Brain pericyte (primary cell): ENCODE results near the gene KCNQ2.
"Not testable (repeated sequence)": the region's sequence is repeated elsewhere in the genome, so short reads cannot be mapped to it uniquely, and the experiment has no call there.

Experiments
- DNase-seq: peaks from one replicate; pipeline ENCODE4 v3.0.0-alpha.2; 2012; ENCODE audit warnings: low read depth, low spot score

Gene KCNQ2

GRCh38 chr20:63490416-63490815 is 18.0 kb upstream of the KCNQ2 start:
- no peak for DNase-seq

- DNase-seq, result no peak
Measured at GRCh38 chr20:63488315-63489251, 16.1 kb upstream of the KCNQ2 start.

DNA sequence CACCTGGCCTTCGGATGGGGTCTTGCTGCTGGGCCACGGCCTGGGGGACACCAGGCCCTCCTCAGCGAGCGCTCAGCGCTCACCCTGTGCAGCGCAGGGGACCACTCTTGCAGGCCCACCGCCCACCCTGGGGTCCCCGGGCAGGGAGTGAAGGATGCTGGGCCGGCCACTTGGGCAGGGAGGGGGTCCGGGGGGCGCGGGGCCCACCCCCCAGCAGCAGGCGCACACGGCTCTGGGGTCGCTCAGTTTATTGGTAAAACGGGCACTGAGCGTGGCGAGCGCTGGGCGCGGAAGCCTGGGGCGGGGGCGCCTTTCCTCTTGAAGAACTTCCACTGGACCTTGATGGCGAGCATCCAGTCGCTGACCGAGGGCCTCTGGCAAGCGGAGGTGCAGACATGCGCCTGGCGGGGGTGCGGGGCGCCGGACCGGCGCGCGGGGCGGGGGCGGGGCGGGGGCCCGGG is 15.4 kb upstream of the KCNQ2 start:
- no peak for DNase-seq

DNA sequence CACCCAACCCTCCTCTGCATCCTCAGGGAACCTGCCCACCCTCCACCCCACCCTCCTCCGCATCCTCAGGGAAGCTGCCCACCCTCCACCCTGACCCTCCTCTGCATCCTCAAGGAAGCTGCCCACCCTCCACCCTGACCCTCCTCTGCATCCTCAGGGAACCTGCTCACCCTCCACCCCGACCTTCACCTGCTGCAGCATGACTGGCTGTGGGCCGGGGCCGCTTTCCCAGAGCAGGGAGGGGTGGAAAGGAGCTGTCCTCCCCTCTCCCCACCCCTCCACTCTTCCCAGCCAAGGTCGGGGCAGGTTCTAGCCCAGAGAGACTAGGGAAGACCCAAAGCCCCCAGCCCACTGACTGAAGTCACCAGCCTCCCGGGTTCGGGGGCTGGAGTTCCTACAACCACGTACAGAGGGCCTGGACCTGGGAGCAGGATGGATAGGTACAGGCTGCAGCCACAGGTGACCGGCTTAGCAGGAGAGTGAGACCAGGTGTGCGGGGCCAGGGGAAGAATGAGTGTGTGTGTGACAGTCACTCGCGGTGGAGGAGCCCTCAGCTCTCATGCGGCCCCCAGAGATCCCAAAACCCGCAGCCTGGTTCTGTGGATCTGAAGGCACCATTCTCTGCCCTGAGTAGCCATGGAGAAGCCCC is 14.8 kb upstream of the KCNQ2 start:
- DNase-seq, result no peak

GRCh38 chr20:63486300-63486855 is 13.9 kb upstream of the KCNQ2 start:
- no peak for DNase-seq

DNA sequence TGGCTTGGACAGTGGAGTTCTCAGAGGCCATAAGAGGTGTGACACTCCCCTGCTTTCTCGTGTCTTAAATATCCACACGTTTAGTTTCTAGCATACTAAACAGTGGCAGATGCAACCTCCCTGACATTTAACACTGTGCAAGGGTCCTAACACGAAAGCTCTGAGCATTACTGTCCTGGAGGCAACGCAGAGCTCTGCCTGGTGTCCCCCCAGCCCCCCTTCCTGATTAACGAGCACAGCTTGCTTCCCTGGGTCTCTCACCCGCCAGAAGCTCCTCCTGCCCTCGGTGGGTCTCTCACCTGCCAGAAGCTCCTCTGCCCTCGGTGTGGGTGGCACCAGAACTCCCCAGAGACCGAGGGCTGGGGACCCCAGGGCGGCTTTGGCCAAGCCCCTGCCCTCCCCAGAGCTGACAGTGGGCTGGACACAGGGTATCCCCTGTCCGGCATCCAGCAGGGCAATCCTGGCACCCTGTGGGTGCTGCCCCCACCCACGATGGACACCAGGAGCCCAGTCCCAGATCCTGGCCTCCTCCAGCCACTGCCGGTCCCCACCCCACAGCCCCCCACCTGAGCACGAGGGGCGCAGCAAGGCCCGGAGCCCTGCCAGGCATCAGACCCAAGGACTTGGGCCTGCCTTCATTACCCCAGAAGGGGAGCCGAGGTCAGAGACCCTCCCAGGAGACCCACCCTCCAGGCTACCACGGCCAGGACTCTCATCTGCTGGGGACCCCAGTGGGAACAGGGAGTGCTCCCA is 12.4 kb upstream of the KCNQ2 start:
- DNase-seq, result no peak

GRCh38 chr20:63484236-63484635 is 11.8 kb upstream of the KCNQ2 start:
- DNase-seq, result no peak

DNA sequence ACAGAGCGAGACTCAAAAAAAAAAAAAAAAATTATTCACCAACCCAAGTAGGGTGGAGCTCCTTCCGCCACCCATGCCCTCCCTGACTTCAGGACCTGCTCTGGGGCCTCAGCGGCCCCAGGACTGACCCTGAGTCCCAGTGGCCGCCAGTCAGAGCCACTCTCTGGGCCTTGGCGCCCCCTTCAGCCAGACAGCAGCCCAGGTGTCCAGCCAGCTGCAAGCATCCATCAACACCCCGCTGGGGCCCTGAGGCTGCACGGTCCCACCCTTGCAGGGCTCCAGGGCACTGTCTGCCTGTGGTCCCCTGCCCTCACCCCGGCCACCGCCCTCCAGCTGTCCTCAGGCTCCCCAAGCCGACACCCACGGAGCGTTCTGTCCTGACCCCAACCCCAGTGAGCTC is 11.4 kb upstream of the KCNQ2 start:
- DNase-seq, result no peak

- no peak for DNase-seq
Measured at GRCh38 chr20:63482021-63482587, 9.6 kb upstream of the KCNQ2 start.

DNA sequence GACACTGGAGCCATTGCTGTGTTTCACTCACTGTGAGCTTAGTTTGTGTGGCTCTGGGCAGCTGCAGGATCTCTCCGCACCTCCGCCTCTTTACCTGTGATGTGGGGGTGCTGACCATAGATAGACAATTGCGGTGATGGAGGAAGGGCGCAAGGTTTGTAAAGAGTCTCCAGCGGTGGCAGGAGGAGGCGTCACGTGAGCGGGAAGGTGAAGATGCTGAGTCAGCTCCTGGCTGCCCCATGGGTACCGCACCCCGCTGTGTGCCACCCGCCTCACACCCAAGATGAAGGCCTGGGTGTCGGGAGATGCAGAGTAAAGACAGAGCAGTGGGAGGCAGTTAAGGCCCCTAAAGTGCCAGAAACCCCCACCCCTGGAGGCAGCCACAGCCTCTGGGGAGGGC is 9.0 kb upstream of the KCNQ2 start:
- DNase-seq, result no peak

DNA sequence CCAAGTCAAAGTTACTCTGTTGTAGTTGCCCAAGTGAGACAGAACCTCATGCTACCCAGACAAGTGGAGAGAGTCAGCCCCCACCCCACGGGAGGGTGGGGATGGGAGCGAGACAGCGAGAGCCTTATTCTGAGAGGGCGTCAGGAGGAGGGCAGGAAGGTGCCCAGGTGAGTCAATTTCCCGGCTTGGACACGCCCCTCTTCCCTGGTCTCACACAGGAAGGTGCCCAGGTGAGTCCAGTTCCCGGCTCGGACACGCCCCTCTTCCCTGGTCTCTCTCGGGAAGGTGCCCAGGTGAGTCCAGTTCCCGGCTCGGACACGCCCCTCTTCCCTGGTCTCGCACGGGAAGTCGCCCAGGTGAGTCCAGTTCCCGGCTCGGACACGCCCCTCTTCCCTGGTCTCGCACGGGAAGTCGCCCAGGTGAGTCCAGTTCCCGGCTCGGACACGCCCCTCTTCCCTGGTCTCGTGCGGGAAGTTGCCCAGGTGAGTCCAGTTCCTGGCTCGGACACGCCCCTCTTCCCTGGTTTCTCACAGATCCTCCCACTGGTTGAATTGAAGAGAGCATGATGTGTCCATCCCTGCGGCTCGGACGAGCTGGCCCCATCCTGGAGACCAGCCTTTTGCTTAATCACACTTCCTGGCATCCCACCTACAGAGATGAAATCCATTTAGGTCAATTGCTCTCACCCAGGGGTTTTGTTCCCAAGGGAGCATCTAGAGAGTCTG is 7.4 kb upstream of the KCNQ2 start:
- DNase-seq, result not testable (repeated sequence)

- DNase-seq, result no peak
Measured at GRCh38 chr20:63478346-63479302, 6.2 kb upstream of the KCNQ2 start.

DNA sequence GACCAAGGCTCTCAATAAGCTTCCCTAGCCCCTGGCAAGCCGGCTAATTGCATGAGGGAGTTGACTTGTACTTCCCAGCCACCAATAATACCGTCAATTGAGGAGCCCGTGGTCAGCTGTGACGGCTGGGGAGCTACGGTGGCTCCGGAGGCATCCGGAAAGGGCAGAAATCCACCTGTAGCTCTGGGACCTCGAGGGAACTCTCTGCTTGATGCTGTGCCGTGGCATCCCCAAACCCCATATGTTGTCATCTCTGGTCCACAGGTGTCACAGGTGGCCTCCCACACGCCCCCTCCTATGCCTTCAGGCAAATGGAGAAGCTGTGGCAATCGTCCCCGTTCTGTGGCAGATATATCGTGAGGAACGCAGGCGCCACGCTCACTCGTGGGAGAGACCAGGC is 5.5 kb upstream of the KCNQ2 start:
- DNase-seq, result no peak

DNA sequence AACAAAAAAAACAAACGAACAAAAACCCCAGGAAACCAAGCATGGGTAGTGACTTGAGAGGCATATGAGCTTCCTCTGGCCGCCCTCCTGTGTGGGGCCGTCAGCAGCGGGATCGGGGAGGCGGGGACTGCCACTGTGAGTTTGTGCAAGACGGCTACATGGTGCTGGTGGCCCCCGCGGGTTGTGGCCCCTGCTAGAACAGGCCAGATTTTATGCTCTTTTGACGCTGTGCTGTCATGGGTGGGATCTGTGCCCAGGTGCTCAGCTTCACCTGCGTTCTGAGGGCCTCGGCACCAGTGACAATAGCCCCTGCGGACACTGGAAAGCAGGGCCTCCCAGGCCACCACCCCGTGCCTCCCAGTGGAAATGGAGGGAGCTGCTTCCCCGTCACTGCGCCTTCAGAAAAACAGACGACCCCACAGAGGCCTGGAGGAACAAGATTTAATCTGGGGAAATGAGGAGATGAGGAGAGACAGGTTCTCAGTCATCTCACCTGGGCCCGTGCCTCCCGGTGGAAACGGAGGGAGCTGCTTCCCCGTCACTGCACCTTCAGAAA is 4.7 kb upstream of the KCNQ2 start:
- no peak for DNase-seq

DNA sequence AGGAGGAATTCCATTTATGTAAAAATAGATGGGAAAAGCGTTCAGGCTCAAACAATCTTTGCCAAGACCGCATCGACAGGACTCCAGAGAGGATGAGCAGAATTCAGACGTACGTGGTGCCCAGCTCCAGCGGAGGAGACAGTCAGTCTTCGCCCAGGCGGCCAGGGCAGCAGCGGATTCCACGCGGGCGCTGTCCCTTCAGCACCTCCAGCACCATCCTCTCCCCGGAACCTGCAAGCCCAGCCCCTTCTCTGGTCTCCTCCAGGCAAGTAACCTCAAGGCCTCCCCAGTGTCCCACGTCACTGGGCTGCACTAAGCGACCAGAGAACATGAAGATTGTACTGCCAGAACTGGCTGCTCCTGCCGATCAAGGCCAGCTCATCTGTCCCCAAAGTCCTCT is 2.8 kb upstream of the KCNQ2 start:
- DNase-seq, result no peak

DNA sequence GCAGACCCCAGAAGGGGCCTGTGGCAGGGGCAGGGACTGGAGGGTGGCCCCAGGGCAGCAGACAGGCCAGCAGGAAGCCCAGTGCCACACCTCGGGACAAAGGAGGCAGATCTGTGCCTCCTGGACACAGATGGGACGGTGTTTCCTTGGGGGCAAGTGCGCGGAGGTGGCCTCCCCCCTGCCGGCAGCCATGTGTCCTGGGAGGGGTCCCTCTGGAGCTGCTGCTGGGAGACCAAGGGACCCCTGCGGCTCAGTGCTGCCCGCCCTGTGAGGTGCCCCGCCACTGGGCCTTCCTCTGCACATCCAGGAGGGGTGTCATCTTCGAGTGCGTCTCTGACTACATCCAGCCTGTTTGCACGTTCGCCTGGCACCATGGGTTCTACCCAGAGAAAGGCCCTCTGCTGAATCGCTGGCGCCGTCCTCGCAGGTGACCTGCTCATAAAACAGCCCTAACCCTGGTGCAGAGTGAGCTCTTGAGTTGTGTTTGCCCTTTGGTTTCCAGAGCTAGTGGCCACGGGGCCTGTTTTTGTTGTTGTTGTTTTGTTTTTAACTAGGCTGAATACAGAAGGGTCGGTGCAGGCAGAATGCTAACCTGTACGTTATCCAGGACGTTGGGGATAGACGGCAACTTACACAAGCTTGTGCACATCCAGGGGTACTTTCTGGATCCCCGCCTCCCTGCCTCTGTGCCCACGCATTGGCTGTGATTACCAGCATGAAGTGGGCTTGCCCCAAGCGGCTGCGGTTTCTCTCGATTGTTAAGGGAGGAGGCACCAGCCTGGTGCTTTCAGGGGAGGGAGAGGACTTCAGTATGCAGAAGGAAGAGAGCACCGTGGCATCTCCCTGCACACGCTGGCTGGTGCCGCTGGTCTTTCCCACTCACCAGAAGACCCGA is 1.3 kb upstream of the KCNQ2 start:
- DNase-seq, result no peak

DNA sequence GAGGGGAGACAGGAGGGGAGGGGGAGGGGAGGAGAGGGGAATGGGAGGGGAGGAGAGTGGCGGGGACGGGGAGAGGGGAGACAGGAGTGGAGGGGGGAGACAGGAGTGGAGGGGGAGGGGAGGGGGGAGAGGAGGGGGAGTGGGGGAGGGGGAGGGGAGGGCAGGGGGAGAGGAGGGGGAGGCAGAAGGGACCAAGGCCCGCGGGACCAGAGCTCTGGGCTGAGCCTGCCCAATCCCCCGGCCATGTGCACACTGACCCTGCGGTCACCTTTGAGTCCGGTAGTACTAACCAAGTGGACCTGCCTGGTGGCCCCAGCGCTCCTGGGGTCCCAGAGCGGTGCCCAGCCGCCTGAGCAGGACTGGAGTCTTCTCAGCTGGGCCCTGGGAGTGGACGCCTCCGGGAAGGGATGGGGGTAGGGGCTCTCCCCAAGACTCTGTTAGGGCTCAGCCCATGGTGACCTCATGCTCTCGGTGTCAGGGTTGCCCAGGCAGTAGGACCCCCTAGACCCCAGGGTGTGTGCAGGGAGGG is 471 bp upstream of the KCNQ2 start:
- DNase-seq, result no peak

DNA sequence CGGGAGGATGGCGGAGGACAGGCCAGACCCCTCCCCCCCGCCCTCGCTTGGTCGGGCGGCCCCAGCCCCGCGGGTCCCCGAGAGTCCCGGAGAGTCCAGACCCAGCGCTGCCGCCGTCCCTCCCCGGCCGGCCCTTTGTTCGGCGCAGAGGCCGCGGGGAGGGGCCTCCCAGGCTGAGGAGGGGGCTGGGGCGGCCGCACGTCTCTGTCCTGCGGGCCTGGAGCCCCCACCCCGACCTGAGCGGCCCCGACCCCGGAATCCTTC is 806 bp downstream of the KCNQ2 start:
- DNase-seq, result no peak
